DOHH2 (cell line): ENCODE data around the gene COX6B2.
A peak's percentile ranks its signal among the peaks of the same experiment; 100 is the strongest.

Experiments
- H3F3A ChIP-seq: fragments of 200-600 bp; sonication (generic), shearing (Covaris generic); 2 replicates; pipeline ENCODE4 v1.6.0; 2016; ENCODE audit warnings: antibody characterized with exemption, mild to moderate bottlenecking; ENCODE audit not compliant: control insufficient read depth, insufficient read depth
- H3K27ac ChIP-seq: fragments of 200-600 bp; sonication (generic); 2 replicates; pipeline ENCODE4 v1.5.1; 2014; ENCODE audit warnings: low read depth, mild to moderate bottlenecking, low read length, moderate library complexity
- H3K27me3 ChIP-seq: fragments of 200-600 bp; sonication (generic); 2 replicates; pipeline ENCODE4 v1.6.1; 2014; ENCODE audit warnings: mild to moderate bottlenecking, low read length, mixed read lengths; ENCODE audit not compliant: control insufficient read depth
- H3K36me3 ChIP-seq: fragments of 200-600 bp; sonication (generic); 2 replicates; pipeline ENCODE4 v1.6.1; 2014; ENCODE audit warnings: mild to moderate bottlenecking, low read length, moderate library complexity, mixed read lengths; ENCODE audit not compliant: control insufficient read depth
- H3K4me1 ChIP-seq: fragments of 200-600 bp; sonication (generic); 2 replicates; pipeline ENCODE4 v1.6.1; 2014; ENCODE audit warnings: mild to moderate bottlenecking, low read length, mixed read lengths; ENCODE audit not compliant: control insufficient read depth
- H3K4me2 ChIP-seq: fragments of 200-600 bp; sonication (generic); 2 replicates; pipeline ENCODE4 v1.6.0; 2014; ENCODE audit warnings: mild to moderate bottlenecking, low read length, moderate library complexity
- H3K4me3 ChIP-seq: fragments of 200-600 bp; sonication (generic); 2 replicates; pipeline ENCODE4 v1.5.1; 2014; ENCODE audit warnings: mild to moderate bottlenecking, low read length, mixed read lengths
- H3K79me2 ChIP-seq: fragments of 200-600 bp; sonication (generic); 2 replicates; pipeline ENCODE4 v1.6.1; 2014; ENCODE audit warnings: mild to moderate bottlenecking, low read length, mixed read lengths; ENCODE audit not compliant: control insufficient read depth
- H3K9me2 ChIP-seq: fragments of 200-600 bp; sonication (generic); replicated peaks from 2 replicates; pipeline ENCODE4 v1.6.1; 2014; ENCODE audit warnings: mild to moderate bottlenecking, low read length, mixed read lengths; ENCODE audit not compliant: control insufficient read depth
- H3K9me3 ChIP-seq: fragments of 200-600 bp; sonication (generic); 2 replicates; pipeline ENCODE4 v1.6.1; 2014; ENCODE audit warnings: antibody characterized with exemption, low read length, mixed read lengths; ENCODE audit not compliant: control insufficient read depth, insufficient read depth
- H4K20me1 ChIP-seq: fragments of 200-600 bp; sonication (generic); 2 replicates; pipeline ENCODE4 v1.6.0; 2014; ENCODE audit warnings: low read depth, mild to moderate bottlenecking, antibody characterized with exemption, low read length, moderate library complexity; ENCODE audit not compliant: control insufficient read depth, insufficient read depth
- EZH2phosphoT487 ChIP-seq: fragments of 200-600 bp; sonication (generic); IDR thresholded peaks from 2 replicates; pipeline ENCODE4 v1.6.1; 2017; ENCODE audit warnings: borderline replicate concordance, mild to moderate bottlenecking, antibody characterized with exemption, low read length, moderate library complexity, mixed read lengths
- TF ChIP-seq, protein P1 (sequence below): fragments of 200-600 bp; sonication (generic); IDR thresholded peaks from one replicate; pipeline ENCODE4 v1.5.1; 2014; ENCODE audit warnings: antibody characterized with exemption, mild to moderate bottlenecking, low read depth, low read length; ENCODE audit not compliant: poor library complexity, severe bottlenecking

COX6B2 gene

DNA sequence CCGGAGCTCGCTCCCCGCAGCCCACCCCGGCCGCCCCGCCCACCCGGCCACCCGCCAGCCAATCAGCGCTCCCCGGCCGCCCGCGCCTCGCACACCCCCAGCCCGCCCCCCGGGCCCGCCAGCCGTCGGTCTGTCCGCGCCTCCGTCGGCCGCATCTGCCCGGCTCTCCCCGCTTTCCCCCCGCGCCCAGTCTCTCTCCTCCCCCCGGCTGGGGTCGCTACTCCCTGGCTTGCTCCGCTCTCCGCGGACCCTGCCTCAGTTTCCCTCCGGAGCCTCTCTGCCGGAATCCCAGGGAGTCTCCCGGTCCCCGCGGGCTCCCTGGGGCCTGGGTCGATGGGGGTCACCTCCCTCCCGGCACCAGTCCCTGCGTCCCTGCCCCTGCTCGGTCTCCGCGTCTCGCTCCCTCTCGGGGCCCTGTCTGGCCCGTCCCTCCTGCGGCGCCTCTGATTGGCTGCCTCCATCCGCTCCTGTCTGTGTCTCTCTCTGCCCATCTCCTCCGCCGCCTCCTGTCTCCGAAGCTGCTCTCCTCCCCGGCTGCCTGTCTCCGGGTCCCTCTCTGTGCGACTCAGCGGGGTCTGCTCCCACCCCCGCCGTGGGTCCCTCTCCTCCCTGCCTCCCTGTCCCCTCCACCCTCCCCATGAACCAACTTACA lies 15.3 kb upstream of the COX6B2 start:
- Histone ChIP-seq H4K20me1 (no peaks in the 10 kb centered on the region), H3K4me1 (peaks cover 5% of the 10 kb centered on the region; the same call in 1 of the 2 replicates), H3F3A (no peaks in the 10 kb centered on the region), H3K79me2 (no peaks in the 10 kb centered on the region), H3K4me3 (peak overlapping the region; percentile 30; the same call in 1 of the 2 replicates), H3K27ac (no peak overlapping the region), H3K36me3 (no peaks in the 10 kb centered on the region), H3K4me2 (peak overlapping the region; percentile 52), H3K9me3 (no peaks in the 10 kb centered on the region), H3K27me3 (peaks cover 61% of the 10 kb centered on the region), H3K9me2 (no peaks in the 10 kb centered on the region)
- TF ChIP-seq EZH2phosphoT487, result peak; percentile 100; the same call in 1 of the 2 replicates
- TF ChIP-seq, protein P1, sequence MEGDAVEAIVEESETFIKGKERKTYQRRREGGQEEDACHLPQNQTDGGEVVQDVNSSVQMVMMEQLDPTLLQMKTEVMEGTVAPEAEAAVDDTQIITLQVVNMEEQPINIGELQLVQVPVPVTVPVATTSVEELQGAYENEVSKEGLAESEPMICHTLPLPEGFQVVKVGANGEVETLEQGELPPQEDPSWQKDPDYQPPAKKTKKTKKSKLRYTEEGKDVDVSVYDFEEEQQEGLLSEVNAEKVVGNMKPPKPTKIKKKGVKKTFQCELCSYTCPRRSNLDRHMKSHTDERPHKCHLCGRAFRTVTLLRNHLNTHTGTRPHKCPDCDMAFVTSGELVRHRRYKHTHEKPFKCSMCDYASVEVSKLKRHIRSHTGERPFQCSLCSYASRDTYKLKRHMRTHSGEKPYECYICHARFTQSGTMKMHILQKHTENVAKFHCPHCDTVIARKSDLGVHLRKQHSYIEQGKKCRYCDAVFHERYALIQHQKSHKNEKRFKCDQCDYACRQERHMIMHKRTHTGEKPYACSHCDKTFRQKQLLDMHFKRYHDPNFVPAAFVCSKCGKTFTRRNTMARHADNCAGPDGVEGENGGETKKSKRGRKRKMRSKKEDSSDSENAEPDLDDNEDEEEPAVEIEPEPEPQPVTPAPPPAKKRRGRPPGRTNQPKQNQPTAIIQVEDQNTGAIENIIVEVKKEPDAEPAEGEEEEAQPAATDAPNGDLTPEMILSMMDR, result no peak

DNA sequence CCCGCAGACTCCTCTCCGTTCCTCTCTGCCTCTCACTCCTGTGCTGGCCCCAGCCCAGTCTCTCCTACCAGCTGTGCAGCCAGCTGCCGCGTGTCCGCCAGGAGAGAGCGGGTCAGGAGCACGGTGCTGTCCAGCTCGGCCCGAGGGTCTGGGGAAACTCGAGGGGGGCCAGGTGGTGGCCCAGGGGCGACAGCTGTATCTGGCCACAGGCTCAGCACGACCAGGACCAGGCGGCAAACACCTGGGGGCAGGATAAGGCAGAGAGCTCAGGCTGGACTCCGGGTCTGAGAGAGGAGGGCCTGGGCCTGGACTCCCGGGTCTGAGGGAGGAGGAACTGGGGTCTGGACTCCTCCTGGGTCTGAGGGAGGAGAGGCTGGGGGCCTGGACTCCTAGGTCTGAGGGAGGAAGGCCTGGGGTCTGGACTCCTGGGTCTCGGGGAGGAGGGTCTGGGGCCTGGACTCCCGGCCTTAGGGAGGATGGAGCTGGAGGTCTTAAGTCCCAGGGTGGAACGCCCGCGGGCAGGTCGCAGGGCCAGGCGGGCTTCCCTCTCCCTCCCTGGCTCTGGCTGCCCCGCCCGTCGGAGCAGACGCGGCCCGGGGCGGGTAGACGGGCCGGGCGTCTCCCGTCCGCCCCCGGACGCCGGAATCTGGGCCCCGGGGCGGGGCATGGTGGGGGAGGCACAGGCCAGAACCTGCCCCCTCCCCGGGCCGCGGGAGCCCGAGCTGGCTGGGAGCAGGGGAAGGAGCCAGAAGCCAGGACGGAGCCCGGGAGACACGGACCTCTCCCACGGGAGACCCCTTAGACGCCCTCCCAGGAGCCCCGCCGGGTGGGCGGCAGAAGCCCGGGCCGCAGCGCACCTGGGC lies 14.4 kb upstream of the COX6B2 start:
- Histone ChIP-seq H3K9me2 (no peaks in the 10 kb centered on the region), H4K20me1 (no peaks in the 10 kb centered on the region), H3F3A (no peaks in the 10 kb centered on the region), H3K79me2 (no peaks in the 10 kb centered on the region), H3K4me3 (no peak overlapping the region), H3K9me3 (no peaks in the 10 kb centered on the region), H3K27ac (no peak overlapping the region), H3K4me1 (peaks cover 10% of the 10 kb centered on the region), H3K4me2 (no peak overlapping the region), H3K27me3 (peaks cover 56% of the 10 kb centered on the region), H3K36me3 (no peaks in the 10 kb centered on the region)
- TF ChIP-seq, protein P1, result no peak
- peak; percentile 91; the same call in 1 of the 2 replicates for TF ChIP-seq EZH2phosphoT487

DNA sequence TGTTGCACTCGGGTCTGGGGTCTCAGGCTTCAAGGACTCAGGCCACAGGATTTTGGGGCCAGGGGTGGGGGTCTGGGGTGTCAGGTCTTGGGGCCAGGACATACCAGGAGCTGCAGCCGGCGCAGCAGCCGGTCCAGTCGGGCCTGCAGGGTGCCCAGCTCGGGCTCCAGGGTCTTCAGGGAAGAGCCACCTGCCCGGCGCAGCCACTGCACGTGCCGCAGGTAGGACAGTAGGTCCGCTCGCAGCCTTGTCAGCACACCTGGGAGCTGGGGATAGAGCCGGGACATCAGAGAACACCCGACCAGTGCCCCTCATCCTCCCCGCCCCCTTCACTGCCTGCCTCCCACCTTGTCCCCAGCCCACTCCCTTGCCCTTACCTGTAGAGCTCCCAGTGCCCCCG lies 13.6 kb upstream of the COX6B2 start:
- Histone ChIP-seq H3K27me3 (peaks cover 47% of the 10 kb centered on the region), H3F3A (no peaks in the 10 kb centered on the region), H3K9me3 (no peaks in the 10 kb centered on the region), H3K4me3 (no peak overlapping the region), H3K4me2 (no peak overlapping the region), H3K4me1 (peaks cover 11% of the 10 kb centered on the region), H3K27ac (no peak overlapping the region), H4K20me1 (no peaks in the 10 kb centered on the region), H3K9me2 (no peaks in the 10 kb centered on the region), H3K36me3 (no peaks in the 10 kb centered on the region), H3K79me2 (no peaks in the 10 kb centered on the region)
- TF ChIP-seq EZH2phosphoT487, result no peak
- TF ChIP-seq, protein P1, result no peak
